Ovary (tissue), 3 donors: ENCODE results near the gene MPPED2.

Source experiments
- CTCF ChIP-seq, 3 donors: fragments of 450-650 bp in 2 of 3; fragments of 200-600 bp in 1 of 3; IDR thresholded peaks; one replicate each; pipeline versions ENCODE4 v1.5.1 to v1.8.0; 2016 to 2022; ENCODE audit warnings: antibody characterized with exemption in 3 of 3, mild to moderate bottlenecking in 1 of 3
- POLR2A ChIP-seq: fragments of 450-650 bp; IDR thresholded peaks from one replicate; pipeline ENCODE4 v1.6.1; 2017; ENCODE audit warnings: antibody characterized with exemption, mild to moderate bottlenecking, moderate library complexity
- donor health status: DM: no; HTN: no; CAD: no.

- TF ChIP-seq CTCF (IDR thresholded peaks at IDR 0.05): no peak
- no peak for TF ChIP-seq POLR2A
These were observed 845 bp downstream of the MPPED2 start for GRCh38 chr11:30585125-30585891.
